GM06990 (cell line): ENCODE measurements around the gene BCL11B.

Experiments used
- DNase-seq: peaks from one replicate; pipeline ENCODE4 v3.0.0-alpha.2; 2011; ENCODE audit not compliant: insufficient read length; ENCODE audit errors: extremely low read depth
- H3K27me3 ChIP-seq: replicated peaks from 2 replicates; pipeline ENCODE4 v1.6.0; 2011; ENCODE audit warnings: low read length; ENCODE audit not compliant: control insufficient read depth, insufficient read depth
- H3K36me3 ChIP-seq: 2 replicates; pipeline ENCODE4 v1.5.1; 2011; ENCODE audit warnings: low read length; ENCODE audit not compliant: control insufficient read depth, insufficient read depth
- H3K4me3 ChIP-seq: replicated peaks from 2 replicates; pipeline ENCODE4 v1.5.1; 2011; ENCODE audit warnings: low read depth, mild to moderate bottlenecking, control low read depth, low read length
- TF ChIP-seq, protein P1 (sequence below): IDR thresholded peaks from 2 replicates; pipeline ENCODE4 v1.5.1; 2011; ENCODE audit warnings: low read length, control low read depth, mild to moderate bottlenecking, inconsistent platforms; ENCODE audit not compliant: insufficient read depth, poor library complexity, severe bottlenecking

Gene BCL11B

DNA sequence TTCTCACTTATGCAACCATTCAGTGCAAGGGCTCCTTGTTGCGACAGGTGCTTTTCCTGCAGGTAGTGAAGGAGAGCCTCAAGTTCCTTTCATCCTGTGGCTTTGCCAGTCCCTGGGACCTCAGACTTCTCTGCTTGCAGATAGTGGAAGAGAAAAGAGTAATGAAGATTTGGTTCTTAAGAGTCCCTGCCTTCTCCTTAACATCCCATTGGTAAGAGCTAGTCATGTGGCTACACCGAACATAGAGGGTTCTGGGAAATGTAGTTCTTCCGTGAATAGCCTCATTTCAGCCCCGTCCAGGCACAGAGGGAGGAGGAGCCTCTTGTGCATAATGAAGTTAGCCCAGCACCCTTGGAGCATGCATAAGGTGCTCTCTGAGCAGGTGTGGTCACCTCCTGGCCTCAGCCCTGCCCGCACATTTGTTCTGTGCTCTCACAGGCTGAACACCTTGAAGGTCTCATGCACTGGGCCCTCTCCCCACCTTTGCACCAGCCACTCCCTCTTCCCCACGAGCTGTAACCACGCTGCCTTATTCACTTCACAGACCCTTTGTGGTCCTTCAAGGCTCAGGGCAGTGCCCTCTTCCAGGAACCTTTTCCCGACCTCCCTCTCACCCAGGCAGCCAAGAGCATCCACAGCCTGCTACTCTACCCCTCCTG lies 134.0 kb downstream of the BCL11B start:
- Histone ChIP-seq H3K4me3 (no peak overlapping the region), H3K27me3 (no peaks in the 10 kb centered on the region), H3K36me3 (no peaks in the 10 kb centered on the region)
- TF ChIP-seq, protein P1, sequence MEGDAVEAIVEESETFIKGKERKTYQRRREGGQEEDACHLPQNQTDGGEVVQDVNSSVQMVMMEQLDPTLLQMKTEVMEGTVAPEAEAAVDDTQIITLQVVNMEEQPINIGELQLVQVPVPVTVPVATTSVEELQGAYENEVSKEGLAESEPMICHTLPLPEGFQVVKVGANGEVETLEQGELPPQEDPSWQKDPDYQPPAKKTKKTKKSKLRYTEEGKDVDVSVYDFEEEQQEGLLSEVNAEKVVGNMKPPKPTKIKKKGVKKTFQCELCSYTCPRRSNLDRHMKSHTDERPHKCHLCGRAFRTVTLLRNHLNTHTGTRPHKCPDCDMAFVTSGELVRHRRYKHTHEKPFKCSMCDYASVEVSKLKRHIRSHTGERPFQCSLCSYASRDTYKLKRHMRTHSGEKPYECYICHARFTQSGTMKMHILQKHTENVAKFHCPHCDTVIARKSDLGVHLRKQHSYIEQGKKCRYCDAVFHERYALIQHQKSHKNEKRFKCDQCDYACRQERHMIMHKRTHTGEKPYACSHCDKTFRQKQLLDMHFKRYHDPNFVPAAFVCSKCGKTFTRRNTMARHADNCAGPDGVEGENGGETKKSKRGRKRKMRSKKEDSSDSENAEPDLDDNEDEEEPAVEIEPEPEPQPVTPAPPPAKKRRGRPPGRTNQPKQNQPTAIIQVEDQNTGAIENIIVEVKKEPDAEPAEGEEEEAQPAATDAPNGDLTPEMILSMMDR, result no peak
- DNase-seq, result no peak

DNA sequence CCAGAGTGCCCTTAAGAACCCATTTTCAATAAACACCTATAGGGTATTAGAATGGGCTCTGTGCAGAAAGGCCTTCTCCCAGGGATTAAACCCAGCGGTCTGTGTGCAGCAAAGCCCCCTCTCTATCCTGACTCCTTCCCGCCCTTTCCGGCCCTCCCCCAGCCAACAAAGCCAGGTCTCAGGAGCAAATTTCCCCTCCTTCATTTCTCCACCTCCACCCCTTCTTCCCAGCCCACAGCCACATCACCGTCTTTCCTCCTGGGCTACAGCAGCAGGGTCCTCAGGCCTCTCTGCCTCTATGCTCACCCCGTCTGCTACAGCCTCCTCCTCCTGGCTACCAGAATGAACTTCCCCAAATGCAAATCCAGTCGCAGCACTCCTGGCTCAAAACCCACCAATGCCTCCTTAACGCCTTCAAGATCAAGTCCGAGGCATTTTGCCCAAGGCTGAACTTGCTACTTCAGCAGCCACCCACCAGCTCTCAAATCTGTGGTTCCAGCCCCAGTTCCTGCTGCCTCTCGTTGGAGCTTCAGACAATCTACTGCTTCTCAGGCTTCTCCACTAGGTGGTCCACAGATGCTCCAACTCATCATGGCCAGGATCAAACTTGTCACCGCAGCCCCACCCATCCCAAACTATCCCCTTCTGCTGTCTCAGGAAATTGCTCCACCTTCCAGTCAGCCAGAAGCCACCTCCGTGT lies 134.8 kb downstream of the BCL11B start:
- Histone ChIP-seq H3K4me3 (no peak overlapping the region), H3K36me3 (no peaks in the 10 kb centered on the region), H3K27me3 (no peaks in the 10 kb centered on the region)
- DNase-seq, result no peak
- TF ChIP-seq, protein P1, result no peak

DNA sequence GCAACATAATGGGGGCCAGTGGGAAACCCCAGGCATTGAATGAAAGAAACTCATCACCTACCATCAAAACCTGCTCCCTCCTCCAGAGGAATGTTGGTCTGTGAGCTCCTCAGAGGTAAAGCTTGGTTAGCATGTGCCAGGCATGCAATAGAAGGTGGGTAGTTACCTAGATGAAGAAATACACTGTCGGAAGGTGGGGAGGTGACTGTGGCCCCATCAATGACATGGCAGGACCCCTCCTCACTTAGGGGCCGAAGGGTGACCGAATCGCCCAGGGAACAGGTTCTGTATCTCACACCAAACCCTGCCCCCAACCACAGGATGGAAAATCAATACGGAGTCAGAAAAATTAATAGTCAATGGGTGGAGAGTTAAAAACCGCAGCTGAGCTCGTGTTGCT lies 135.6 kb downstream of the BCL11B start:
- TF ChIP-seq, protein P1, result no peak
- H3K27me3 ChIP-seq, result no peaks in the 10 kb centered on the region
- no peak for DNase-seq
- no peaks in the 10 kb centered on the region for H3K36me3 ChIP-seq
- no peak overlapping the region for H3K4me3 ChIP-seq

DNA sequence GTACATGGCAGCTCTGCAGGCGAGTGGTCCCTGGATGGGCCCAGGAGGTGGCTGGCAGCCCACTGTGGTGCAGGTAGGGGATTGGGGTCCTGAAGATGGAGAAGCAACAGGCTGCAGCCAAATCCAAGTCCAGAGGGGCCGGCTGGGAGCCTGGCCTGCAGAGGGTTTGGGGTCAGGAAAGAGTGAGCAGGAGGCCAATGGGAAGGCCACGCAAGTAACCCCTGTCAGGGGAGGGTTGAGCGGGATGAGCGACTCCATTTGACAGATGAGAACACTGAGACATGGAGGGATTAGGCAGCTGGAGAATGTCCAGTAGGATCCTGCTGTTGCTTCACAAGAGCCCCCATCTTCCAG lies 136.0 kb downstream of the BCL11B start:
- TF ChIP-seq, protein P1, result no peak
- DNase-seq, result no peak
- Histone ChIP-seq H3K4me3 (no peak overlapping the region), H3K27me3 (no peaks in the 10 kb centered on the region), H3K36me3 (no peaks in the 10 kb centered on the region)

DNA sequence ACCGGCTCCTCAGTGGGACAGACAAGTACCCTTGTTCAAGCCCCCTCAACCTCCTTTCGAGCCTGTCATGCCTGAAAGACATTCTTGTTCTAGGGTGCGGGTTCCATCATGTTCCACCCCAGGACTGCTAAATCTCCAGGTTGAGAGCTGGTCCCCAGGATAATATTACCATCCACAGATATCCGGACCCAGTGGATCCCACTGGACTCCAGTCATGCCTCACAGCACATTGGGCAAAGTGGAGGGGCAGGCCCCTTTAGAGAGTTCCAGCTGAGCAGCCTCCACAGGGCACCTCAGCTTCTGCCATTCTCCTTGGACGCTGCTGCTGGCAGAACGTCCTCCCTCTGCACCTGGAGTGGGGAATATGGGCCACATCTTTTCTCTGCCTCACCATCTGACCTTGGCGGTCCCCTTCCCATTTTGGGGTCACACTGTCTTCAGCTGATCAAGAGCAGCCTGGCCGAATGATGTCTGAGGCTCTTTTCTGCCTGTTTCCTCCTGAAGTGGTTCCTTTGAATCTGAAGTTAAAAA lies 137.4 kb downstream of the BCL11B start:
- Histone ChIP-seq H3K27me3 (no peaks in the 10 kb centered on the region), H3K36me3 (no peaks in the 10 kb centered on the region), H3K4me3 (no peak overlapping the region)
- TF ChIP-seq, protein P1, result no peak
- no peak for DNase-seq
